Stimulated activated naive CD8-positive, alpha-beta T cell treated with anti-CD3 and anti-CD28 coated beads, Interleukin-15, Interleukin-2, amounts not matched to agents 100 U/mL and 50 U/mL, for 24 hours (primary cell): ENCODE data around the gene ZBTB32.

ENCODE experiments used
- ATAC-seq: fragments of 150-1000 bp; cut with Tn5 transposase; one replicate; pipeline ENCODE4 v1.10.0; 2021
- DNase-seq: peaks from one replicate; pipeline ENCODE4 v3.0.0; 2021

The ZBTB32 gene

DNA sequence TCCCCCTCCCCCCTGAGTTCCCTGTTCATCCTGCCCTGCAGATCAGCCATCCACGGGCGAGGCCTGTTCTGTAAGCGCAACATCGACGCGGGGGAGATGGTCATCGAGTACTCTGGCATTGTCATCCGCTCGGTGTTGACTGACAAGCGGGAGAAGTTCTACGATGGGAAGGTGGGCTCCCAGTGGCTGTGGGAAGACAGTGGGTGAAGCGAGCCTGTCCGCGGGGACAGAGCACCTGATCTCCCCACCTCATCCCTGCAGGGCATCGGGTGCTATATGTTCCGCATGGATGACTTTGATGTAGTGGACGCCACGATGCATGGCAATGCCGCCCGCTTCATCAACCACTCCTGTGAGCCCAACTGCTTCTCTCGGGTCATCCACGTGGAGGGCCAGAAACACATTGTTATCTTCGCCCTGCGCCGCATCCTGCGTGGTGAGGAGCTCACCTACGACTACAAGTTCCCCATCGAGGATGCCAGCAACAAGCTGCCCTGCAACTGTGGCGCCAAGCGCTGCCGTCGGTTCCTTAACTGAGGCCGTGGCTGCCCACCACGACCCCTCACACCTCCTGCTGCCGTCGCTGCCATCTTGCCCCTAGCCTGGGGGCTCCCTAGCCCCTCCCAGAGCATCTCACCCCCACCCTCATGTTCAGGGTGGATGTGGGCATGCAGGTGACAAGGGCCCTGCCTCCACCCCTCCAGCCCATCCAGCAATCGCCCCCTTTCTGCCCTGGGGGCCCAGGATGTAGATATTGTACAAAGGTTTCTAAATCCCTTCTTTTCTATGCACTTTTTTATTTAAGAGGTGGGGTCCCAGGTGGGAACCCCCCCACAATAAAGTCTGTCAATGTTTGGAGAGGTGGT lies 33.9 kb downstream of the ZBTB32 start:
- ATAC-seq (no peak), DNase-seq (no peak)

DNA sequence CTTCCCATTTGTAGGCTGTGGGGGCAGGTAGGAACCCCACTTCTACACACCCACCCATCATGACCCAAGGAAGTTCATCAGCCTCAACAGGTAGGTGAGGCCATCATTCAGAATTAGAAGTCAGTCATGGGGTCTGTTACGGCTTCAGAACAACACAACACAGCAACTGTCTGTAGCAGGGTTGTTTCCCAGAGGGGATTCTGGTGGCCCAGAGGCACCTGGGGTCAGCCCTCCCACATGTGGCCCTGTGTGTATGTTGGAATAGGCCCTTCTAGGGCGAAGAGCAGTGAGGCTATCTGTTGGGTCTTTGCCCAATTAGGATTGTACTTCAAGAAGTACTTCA lies 34.5 kb downstream of the ZBTB32 start:
- no peak for DNase-seq

DNA sequence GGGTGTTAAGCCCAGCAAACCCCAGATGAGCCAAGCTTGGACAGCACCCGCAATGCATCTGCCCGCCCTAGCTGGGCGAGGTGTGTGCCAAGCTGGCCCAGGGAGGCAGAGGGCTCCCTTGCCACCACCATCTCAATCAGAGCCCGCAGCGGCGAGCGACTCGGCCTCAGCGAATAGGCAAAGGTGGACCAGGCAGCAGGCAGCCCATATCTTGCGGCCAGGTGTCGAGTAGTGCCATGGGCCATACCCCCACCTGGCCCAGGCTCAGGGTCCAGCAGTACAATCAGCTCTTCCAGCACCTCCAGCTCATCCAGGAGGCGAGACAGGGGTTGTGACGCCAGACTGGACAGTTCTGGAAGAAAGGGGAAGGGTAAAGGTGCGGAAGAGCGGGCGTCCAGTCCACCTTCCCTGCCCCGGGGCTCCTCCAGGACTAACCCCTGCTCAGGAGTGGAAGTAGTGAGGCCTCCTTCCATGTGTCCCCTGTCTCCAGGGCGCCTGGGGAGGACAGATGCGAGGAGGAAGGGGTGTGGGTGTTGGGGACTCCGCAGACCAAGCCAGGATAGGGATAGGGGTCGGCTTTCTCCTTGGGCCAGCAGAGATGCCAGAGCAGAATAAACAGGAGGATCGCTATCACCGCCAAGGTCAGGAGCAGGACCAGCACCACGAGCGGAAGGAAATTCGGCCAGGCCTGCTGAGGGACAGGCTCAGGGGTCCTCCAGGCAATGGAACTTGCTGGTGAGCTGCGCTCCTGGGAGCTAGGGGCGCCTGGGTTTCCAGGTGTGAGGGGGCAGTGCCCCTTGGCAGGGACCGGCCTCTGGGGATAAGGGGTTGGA lies 35.1 kb downstream of the ZBTB32 start:
- DNase-seq (no peak), ATAC-seq (no peak)

More for the DNA sequence above, 34.5 kb downstream of the ZBTB32 start:
- no peak for ATAC-seq

DNA sequence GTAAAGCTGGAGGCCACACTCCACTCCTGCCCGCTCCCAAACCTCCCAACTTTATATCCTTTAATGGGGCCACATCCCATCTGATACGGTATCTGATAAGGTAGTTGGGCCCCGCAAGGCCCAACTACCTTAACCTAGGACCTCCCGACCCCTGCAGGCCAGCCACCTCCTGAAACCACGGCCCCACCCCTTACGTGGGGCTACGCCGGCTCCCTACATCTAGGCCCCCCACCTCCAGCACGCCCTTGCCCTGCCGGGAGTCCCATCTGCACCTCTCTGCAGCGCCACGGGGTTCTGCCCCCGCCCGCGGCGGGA lies 35.7 kb downstream of the ZBTB32 start:
- ATAC-seq (peak; percentile 10), DNase-seq (no peak)

DNA sequence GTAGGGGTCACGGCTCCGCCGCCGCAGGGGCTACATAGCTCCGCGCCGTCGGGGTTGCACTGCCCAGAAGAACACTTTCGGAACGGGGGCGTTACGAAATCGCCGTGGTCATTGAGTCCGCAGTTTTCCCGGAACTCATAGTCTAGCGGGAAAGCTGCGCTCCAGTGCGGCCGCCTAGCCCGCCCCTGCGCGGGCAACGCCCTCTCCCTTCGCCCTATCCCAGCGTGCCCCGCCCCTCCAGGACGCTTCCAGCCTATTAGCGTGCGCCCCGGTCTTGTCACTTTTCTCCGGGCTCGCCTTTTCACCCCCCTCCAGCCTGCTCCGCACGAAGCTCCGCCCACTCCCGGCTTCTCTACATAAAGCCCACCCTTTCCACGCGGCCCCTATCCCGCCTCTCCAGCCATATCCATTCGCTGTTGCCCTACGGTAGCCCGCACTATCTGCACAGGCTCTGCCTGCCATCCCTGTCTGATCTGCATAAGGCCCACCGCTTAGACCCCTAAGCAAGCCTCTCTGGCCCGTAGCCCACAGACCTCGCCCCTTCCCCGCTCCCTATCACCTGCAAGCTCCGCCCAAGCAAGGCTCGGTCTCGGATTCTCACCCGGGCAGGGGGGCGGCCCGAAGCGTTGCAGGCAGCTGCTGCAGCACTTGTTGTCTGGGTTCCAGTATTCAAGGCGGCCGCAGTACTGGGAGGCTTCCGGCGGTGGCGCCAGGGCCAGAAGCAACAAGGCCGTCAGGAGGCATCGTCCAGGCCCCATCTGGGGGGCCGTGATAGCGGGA lies 36.3 kb downstream of the ZBTB32 start:
- peak; percentile 98 for DNase-seq
- ATAC-seq = peak; percentile 73

DNA sequence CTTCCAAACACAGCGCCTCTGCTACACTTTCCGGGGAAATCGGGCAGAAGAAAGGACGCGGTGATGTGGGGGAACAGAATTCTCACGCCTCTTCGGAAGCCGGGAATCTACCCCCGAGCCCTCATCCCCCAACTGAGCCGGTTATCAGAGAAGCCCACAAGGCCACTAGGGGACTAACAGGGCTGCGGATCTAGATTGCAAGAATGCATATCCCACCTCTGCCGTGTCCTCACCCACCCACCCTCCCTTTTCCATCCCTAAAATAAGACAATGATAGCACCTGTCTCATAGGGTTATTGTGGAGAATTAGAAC lies 36.8 kb downstream of the ZBTB32 start:
- ATAC-seq (no peak), DNase-seq (no peak)

DNA sequence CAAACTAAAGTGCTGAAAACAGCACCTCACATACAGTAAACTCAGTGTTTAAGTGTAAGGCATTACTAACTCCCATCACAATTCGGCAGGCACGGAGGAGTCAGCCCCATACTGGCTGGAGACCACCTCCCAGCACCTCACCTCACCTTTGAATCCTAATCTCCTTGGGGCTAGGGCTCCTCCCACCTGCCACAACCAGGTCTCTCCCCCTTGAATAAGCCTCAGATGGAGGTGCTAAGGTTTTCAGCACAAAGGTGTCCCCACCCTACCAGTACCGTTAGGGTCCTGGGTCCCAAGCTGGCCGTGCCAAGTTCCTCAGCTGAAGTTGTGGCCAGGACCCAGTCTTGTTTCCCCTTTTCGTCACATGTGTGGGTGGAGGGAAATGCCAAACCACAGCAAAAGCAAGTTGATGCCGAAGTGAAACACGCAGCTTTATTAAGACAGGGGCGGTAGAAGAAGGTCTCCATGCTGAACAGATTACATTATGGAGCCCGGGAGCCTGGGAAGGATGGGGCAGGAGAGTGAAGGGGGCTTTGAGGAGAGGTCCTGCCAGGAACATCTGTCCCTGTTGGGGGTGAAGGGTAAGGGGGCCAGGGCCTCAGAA lies 37.9 kb downstream of the ZBTB32 start, which contains the start of gene IGFLR1:
Gene IGFLR1 (minus strand): TSS at position 332 of the 604 bp plus-strand sequence. CDS start 1,272 bp downstream, outside the sequence.
- DNase-seq (peak; percentile 86), ATAC-seq (peak; percentile 3)

DNA sequence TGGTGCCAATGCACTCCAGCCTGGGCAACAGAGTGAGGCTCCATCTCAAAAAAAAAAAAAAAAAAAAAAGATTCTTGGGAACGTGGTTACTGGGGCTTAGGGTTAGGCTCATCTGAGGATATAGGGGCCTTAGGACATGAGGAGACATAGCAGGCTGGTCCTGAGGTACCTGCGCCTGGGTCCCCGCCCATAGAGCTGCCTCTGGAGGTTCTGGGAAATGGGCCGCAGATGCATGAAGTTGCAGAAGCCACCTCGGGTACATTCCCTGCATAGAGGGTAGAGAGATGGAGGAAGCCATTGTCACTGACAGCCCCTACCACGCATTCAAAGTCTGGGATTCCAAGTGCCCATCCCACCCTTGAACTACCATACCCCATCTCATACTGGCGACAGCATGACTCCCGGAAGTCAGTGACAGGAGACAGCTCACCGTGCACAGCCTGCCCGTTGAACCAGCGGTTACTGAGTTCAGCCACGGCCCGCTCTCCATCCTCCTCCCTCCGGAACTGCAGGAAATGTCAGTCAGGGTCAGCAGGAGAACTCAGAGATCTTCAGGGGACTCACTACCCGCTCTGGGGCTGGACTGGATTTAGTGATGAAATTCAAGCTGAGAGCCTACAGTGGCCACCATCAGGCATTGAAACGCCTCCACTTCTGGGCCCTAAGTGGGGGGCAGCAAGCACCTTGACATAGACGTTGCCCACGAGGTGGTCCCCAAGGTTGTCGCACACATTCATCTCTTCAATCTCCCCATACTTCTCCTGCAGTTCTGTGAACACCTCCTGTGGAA lies 39.5 kb downstream of the ZBTB32 start:
- peak; percentile 26 for DNase-seq

DNA sequence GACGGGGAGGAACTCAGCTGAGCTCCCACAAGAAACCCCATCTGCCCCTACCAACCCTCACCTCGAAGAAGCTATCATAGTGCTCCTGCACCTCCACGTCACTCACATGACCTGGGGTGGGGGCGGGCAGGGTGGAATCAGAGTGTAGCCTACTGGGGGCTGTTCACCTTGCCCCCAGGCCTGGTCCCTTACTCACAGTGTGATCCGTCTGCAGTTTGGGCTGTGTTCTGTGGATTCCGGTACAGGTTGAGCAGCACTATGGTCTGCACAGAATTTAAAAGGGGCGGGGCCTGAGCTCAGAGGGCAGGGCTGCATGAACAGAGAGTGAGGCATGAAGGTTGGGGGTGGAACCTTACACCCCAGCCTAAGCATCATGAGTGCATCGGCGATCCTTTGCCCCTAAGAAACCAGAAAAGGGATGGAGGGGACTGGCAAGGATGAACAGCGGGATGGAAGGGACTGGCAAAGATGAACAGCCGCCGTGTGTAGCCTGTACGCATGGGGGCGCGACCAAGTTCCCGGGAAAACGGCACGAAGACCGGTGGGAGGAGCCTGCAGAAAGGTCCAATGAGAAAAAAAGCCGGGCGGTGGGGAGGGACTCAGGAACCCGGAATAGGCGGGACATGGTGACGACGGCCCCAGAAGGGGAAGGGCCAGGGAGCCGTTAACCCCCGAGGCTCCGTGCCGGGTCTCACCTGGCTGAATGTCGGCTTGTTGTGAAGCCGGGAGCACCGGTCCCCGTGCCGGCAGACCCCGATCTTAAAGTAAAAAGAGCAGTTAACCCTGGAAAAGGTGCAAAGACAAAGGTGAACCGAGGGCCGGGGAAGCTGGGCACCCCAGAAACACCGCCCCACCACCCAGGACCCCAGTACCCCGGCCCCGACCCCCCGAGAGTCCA lies 40.3 kb downstream of the ZBTB32 start:
- ATAC-seq (peak; percentile 53), DNase-seq (peak; percentile 93)

More for the DNA sequence above, 39.5 kb downstream of the ZBTB32 start:
- no peak for ATAC-seq

DNA sequence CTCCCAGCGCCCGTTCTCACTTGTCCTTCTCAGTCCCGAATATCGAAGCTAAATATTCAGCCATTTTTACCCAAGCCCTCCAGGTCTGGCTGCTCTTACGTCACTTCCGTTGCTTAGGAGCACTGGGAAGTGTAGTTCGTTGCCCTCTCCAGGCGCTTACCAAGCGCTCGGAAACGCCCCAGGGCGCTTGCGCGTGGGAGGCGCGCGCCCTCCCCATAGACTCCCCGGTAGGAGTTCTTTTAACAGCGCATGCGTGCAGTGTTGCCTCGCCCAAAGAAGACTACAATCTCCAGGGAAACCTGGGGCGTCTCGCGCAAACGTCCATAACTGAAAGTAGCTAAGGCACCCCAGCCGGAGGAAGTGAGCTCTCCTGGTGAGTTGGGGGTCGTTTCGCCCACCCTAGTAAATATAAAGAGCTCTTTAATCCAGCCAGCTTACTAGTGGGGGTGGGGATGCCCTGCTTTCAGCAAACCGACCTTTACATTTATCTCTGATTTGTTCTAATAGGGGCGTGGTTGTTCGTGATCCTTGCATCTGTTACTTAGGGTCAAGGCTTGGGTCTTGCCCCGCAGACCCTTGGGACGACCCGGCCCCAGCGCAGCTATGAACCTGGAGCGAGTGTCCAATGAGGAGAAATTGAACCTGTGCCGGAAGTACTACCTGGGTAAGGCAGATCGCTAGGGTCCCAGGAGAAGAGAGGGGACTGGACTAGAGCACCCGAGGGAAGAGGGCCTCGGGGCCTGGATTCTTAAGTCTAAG lies 41.1 kb downstream of the ZBTB32 start, which contains the start of the genes PSENEN and U2AF1L4:
Gene PSENEN (plus strand): TSS at position 324 of the 759 bp plus-strand sequence. CDS start 280 bp downstream, at position 604.
Gene U2AF1L4 (minus strand): TSS at position 91 of the 759 bp plus-strand sequence. CDS start 27 bp downstream, at position 64.
- DNase-seq (peak; percentile 95), ATAC-seq (peak; percentile 57)

DNA sequence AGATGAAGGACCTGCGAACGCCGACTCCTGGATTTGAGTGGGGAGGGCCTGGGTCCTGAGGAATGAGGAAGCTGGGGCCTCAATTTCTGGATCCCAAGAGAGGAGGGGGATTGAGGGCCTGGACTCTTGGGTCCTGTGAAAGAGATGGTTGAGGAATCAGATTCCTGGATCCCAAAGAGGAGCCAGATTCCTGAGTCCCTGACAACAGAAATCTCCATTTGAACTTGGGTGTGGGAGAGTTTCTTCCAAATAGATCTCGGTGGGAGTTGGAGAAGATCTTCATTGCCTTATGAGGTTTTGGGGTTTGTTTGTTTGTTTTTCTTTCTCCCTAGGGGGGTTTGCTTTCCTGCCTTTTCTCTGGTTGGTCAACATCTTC lies 41.7 kb downstream of the ZBTB32 start:
- DNase-seq (no peak), ATAC-seq (no peak)

DNA sequence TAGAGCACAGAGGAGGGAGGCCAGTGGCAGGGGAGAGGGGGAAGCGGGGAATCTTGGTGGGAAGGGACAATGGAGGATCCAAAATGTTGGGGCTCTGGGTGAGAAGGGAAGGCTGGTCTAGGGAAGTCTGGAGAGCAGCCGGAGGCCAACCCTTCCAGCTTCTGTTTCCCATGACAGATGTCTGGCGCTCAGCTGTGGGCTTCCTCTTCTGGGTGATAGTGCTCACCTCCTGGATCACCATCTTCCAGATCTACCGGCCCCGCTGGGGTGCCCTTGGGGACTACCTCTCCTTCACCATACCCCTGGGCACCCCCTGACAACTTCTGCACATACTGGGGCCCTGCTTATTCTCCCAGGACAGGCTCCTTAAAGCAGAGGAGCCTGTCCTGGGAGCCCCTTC lies 42.2 kb downstream of the ZBTB32 start:
- ATAC-seq (no peak), DNase-seq (no peak)

DNA sequence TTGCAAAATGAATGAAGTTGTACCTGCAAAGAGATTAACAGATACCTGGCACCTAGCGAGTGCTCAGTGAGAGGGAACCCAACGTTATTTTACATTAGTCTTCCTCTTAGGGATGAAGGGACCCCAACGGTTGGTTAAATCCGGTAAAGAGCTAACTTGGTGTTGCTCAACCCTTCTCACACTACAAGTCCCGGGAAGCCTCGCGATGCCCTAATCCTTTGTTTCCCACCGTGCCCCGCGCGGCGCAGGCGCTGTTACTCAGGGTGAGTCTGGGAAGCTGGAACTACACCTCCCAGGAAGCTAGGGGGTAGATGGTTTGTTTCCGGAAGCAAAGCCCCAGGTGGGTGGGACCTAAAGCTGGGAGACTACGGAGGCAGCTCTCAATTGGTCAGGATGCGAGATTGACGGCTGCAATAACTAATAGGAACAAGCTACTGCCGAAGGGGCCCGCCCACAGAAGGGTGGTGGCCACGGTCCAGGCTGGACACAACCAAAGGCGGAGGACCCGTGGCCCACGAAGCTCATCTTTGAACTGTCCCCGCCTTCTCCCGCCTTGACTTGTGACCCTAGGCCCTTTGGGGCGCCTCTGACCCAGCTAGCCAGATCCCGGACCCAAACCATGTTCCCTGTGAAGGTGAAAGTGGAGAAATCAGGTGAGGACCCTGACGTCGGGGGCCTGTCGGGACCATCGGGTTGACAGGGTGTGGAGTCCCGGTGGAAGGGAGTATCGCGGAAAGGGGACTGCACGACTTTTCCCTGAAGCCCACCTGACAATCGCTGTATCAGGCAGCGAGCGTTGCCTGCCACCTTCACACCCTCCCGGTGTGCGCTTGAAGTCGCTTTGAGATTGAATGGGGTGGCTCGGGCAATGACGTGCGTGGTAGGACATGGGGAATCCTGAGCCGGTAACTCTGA lies 44.0 kb downstream of the ZBTB32 start, which contains the start of gene LIN37:
Gene LIN37 (plus strand): TSS at position 471 of the 915 bp plus-strand sequence. CDS start 149 bp downstream, at position 620.
- ATAC-seq (peak; percentile 83), DNase-seq (peak; percentile 98)

DNA sequence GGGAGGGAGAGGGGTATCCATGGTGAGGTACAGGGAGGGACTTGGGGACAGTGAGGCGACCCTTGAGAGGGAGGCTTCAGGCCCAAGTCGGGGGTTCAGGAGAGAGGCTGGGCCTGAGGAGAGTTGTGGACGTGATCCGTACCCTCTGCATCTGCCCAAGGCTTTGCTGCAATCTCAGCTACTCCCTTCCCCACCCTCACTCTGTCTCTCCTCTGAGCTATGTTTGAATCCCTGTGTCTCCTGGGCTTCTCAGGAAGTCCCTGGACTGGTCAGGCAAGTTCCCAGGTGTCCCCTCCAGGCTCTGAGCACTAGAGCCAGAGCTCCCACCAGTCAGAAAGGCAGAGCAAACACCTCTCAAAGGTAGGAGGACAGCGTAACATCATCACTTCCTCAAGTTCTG lies 45.8 kb downstream of the ZBTB32 start:
- DNase-seq = no peak
- ATAC-seq = no peak

DNA sequence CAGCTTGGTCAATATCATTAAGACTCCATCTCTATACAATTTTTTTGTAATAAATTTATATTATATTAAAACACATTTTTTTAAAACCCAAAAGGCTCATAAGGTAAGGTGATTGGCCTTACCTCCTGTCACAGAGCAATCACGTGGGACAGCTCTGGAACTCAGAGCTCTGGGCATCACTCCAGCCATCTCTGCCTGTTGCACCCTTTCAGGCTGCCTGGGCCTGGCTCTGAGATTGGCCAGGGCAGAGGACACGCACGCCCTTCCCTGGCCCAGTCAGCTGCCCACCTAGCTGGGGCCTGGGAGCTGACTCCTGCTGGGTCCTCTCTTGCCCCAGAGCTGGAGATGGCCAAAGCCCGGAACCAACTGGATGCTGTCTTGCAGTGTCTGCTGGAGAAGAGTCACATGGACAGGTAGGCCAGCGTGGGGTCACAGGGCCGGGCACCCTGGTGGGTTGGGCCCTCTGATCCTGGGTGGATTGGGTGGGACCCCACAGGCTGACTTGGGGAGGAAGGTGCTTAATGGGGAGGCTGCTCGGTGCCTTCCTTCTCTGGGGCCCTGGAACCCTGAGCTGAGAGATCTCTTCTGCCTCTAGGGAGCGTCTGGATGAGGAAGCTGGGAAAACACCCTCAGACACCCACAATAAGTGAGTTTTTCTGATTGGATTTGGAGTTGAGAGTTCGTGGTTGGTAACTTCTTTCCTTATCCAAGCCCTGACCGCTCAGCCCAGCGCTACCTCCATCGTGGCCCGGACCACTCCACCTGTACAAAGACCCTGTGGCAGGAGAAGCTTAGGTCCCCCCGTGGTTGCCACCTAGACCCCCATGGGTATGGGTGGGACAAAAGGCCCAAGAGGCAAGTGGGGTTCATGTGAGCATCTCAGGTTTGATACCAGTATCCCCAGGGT lies 47.7 kb downstream of the ZBTB32 start:
- DNase-seq = no peak
- no peak for ATAC-seq

DNA sequence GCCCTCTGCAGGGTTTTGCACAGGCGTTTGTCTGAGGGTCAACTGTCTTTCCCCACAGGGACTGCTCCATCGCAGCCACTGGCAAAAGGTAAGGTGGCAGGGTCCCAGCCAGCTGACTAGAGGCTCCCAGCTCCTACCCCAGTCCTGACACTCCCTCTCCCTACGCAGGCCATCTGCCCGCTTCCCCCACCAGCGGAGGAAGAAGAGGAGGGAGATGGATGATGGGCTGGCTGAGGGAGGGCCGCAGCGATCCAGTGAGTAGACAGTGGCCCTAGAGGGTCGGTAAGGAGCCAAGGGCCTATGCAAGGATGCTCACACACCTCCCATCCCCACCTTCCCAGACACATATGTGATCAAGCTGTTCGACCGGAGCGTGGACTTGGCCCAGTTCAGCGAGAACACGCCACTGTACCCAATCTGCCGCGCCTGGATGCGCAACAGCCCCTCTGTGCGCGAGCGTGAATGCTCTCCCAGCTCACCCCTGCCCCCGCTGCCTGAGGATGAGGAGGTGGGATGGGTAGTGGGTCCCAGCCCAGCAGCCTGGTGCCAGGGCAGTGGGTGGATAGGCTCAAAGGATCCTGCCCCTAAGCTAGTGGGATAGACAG lies 48.5 kb downstream of the ZBTB32 start:
- ATAC-seq (no peak), DNase-seq (no peak)
